Endodermal cell (in vitro differentiated cells): ENCODE measurements around the gene RBM20. TPM values are rescaled to one million over a fixed set of nuclear protein-coding genes. Genes with fewer than 3 reads are reported as not detected.

Source experiments
- DNase-seq: peaks from one replicate; pipeline ENCODE4 v3.0.0-alpha.2; 2017
- H3K27ac ChIP-seq: 2 replicates; pipeline ENCODE4 v1.5.1; 2013; ENCODE audit warnings: mild to moderate bottlenecking, low read depth, low read length, moderate library complexity
- H3K27me3 ChIP-seq: 2 replicates; pipeline ENCODE4 v1.6.1; 2013; ENCODE audit warnings: mild to moderate bottlenecking, low read length, moderate library complexity; ENCODE audit not compliant: insufficient read depth, control insufficient read depth, poor library complexity, severe bottlenecking
- H3K36me3 ChIP-seq: 2 replicates; pipeline ENCODE4 v1.7.0; 2013; ENCODE audit warnings: mild to moderate bottlenecking, low read length, moderate library complexity; ENCODE audit not compliant: control insufficient read depth, insufficient read depth
- H3K4me1 ChIP-seq: one replicate; pipeline ENCODE4 v1.7.0; 2013; ENCODE audit warnings: low read length; ENCODE audit not compliant: control insufficient read depth, insufficient read depth
- H3K4me3 ChIP-seq: 2 replicates; pipeline ENCODE4 v1.5.1; 2013; ENCODE audit warnings: mild to moderate bottlenecking, low read length, moderate library complexity
- H3K9ac ChIP-seq: 2 replicates; pipeline ENCODE4 v1.6.1; 2013; ENCODE audit warnings: mild to moderate bottlenecking, low read length, moderate library complexity; ENCODE audit not compliant: poor library complexity, severe bottlenecking; ENCODE audit errors: extremely low read depth
- H3K9me3 ChIP-seq: 2 replicates; pipeline ENCODE4 v1.6.1; 2013; ENCODE audit warnings: mild to moderate bottlenecking, low read length, moderate library complexity; ENCODE audit not compliant: control insufficient read depth
- H3K27ac Mint-ChIP-seq: 2 replicates; pipeline ENCODE4 v1.8.0; 2020; ENCODE audit warnings: mixed read lengths
- H3K27me3 Mint-ChIP-seq: 2 replicates; pipeline ENCODE4 v1.8.0; 2021; ENCODE audit warnings: mild to moderate bottlenecking, mixed read lengths; ENCODE audit not compliant: insufficient read depth
- H3K36me3 Mint-ChIP-seq: 2 replicates; pipeline ENCODE4 v1.8.0; 2020; ENCODE audit warnings: low read depth, mixed read lengths
- H3K4me1 Mint-ChIP-seq: 2 replicates; pipeline ENCODE4 v1.8.0; 2020; ENCODE audit warnings: mixed read lengths
- H3K4me3 Mint-ChIP-seq: 2 replicates; pipeline ENCODE4 v1.8.0; 2020; ENCODE audit warnings: mild to moderate bottlenecking, moderate library complexity, mixed read lengths
- H3K9me3 Mint-ChIP-seq: 2 replicates; pipeline ENCODE4 v1.8.0; 2020; ENCODE audit warnings: mild to moderate bottlenecking, mixed read lengths
- CTCF ChIP-seq: fragments of 200-600 bp; sonication (generic); conservative IDR thresholded peaks from 2 replicates; pipeline ENCODE4 v1.5.0; 2021; ENCODE audit warnings: antibody characterized with exemption, mild to moderate bottlenecking
- WGBS, 2 experiments: methylation state at CpG; one replicate each; pipeline versions ENCODE4 v1.1.5 to v1.1.7; 2013; ENCODE audit warnings: missing lambda C conversion rate in 2 of 2, mixed read lengths in 1 of 2; ENCODE audit not compliant: insufficient coverage in 1 of 2, insufficient read length in 1 of 2; 5-methylcytosine and 5-hydroxymethylcytosine counted together
- total RNA-seq, 2 donors: library from RNA; stranded (reverse); fragmentation: NEBNext Ultra II Directional in 1 of 2; extraction: Animal tissue kit (Norgen Biotek cat#: 25700) in 1 of 2; gene quantifications; 2 replicates in 1 of 2; 3 replicates in 1 of 2; pipeline ENCODE4 v1.2.1, GENCODE V29; 2021

Gene RBM20
- total RNA-seq, 2 donors from 2014 or later = 6.2 to 7.0 TPM

GRCh38 chr10:110806335-110806734 lies 162.2 kb downstream of the RBM20 start:
- Histone ChIP-seq H3K27me3 (no peaks in the 10 kb centered on the region), H3K4me3 (no peak overlapping the region), H3K9ac (no peak overlapping the region), H3K4me1 (no peaks in the 10 kb centered on the region), H3K36me3 (peaks cover 4% of the 10 kb centered on the region), H3K9me3 (no peaks in the 10 kb centered on the region), H3K27ac (no peak overlapping the region)
- Mint-ChIP-seq H3K27me3 (no peaks in the 10 kb centered on the region), H3K9me3 (no peaks in the 10 kb centered on the region), H3K36me3 (no peaks in the 10 kb centered on the region), H3K4me3 (no peak overlapping the region), H3K4me1 (peaks cover 22% of the 10 kb centered on the region), H3K27ac (no peak overlapping the region)
- no peak for DNase-seq
- WGBS, 2 experiments = 91 to 95% methylated on average over 1 to 3 of the region's 4 CpGs
- no peak for TF ChIP-seq CTCF

GRCh38 chr10:110808123-110808522 lies 164.0 kb downstream of the RBM20 start:
- H3K4me3 ChIP-seq = no peak overlapping the region
- peaks cover 4% of the 10 kb centered on the region for H3K36me3 ChIP-seq
- DNase-seq = no peak
- H3K27me3 Mint-ChIP-seq = no peaks in the 10 kb centered on the region
- no peaks in the 10 kb centered on the region for H3K27me3 ChIP-seq
- no peak overlapping the region for H3K9ac ChIP-seq
- H3K9me3 ChIP-seq = no peaks in the 10 kb centered on the region
- H3K4me3 Mint-ChIP-seq = no peak overlapping the region
- no peaks in the 10 kb centered on the region for H3K9me3 Mint-ChIP-seq
- H3K4me1 ChIP-seq = no peaks in the 10 kb centered on the region
- H3K27ac ChIP-seq = no peak overlapping the region
- no peak for TF ChIP-seq CTCF
- WGBS, 2 experiments = 96 to 100% methylated on average over 2 to 3 of the region's 3 CpGs
- peaks cover 14% of the 10 kb centered on the region for H3K4me1 Mint-ChIP-seq
- no peak overlapping the region for H3K27ac Mint-ChIP-seq
- peaks cover 6% of the 10 kb centered on the region for H3K36me3 Mint-ChIP-seq

GRCh38 chr10:110808615-110809014 lies 164.5 kb downstream of the RBM20 start:
- peaks cover 6% of the 10 kb centered on the region for H3K36me3 Mint-ChIP-seq

More at GRCh38 chr10:110808615-110809014, 164.5 kb downstream of the RBM20 start:
- Mint-ChIP-seq H3K4me3 (no peak overlapping the region), H3K4me1 (peaks cover 11% of the 10 kb centered on the region), H3K27me3 (no peaks in the 10 kb centered on the region), H3K27ac (no peak overlapping the region), H3K9me3 (no peaks in the 10 kb centered on the region)
- H3K9me3 ChIP-seq = no peaks in the 10 kb centered on the region
- H3K27ac ChIP-seq = no peak overlapping the region
- no peak for TF ChIP-seq CTCF
- H3K4me1 ChIP-seq = no peaks in the 10 kb centered on the region
- no peak for DNase-seq
- no peak overlapping the region for H3K4me3 ChIP-seq
- no peak overlapping the region for H3K9ac ChIP-seq
- no peaks in the 10 kb centered on the region for H3K27me3 ChIP-seq
- H3K36me3 ChIP-seq = peaks cover 4% of the 10 kb centered on the region
- whole genome bisulfite sequencing, 2 experiments = 63 to 89% methylated on average over 3 to 5 of the region's 5 CpGs
